PC-3 (cell line): ENCODE data around the gene CAMK4. TPM values are rescaled to one million over a fixed set of nuclear protein-coding genes. Genes with fewer than 3 reads are reported as not detected.

ENCODE experiments used
- ATAC-seq: fragments of 200-7000 bp; cut with Tn5 transposase; 2 replicates; pipeline ENCODE4 v1.9.1; 2020; ENCODE audit warnings: mild to moderate bottlenecking, moderate library complexity
- BruUV-seq: library from RNA; stranded (reverse); fragments of 400-500 nt; replicated peaks from 2 replicates; lab custom pipeline; 2021; lab: Mats Ljungman, UMichigan
- CTCF ChIA-PET: fragments of 300-600 bp; sonication (Branson Sonifier 250); formaldehyde crosslinking; loops from one replicate; lab custom pipeline; 2022; ENCODE audit warnings: antibody characterized with exemption; lab: Charles Lee
- POLR2A ChIA-PET: fragments of 300-600 bp; sonication (Branson Sonifier 250); formaldehyde crosslinking; loops from one replicate; lab custom pipeline; 2022; ENCODE audit warnings: antibody characterized with exemption; ENCODE audit not compliant: unreplicated experiment; lab: Charles Lee
- DNase-seq: peaks from one replicate; pipeline ENCODE4 v3.0.0-alpha.2; 2015
- H2AFZ ChIP-seq: fragments of 300-600 bp; sonication (generic); 2 replicates; pipeline ENCODE4 v1.6.0; 2016; ENCODE audit warnings: antibody characterized with exemption, low read length
- H3F3A ChIP-seq: fragments of 300-600 bp; sonication (generic); one replicate; pipeline ENCODE4 v1.6.0; 2017; ENCODE audit warnings: antibody characterized with exemption, low read length, control low read depth, mild to moderate bottlenecking; ENCODE audit not compliant: unreplicated experiment
- H3K27ac ChIP-seq: fragments of 300-600 bp; sonication (generic); 2 replicates; pipeline ENCODE4 v1.5.1; 2016; ENCODE audit warnings: mild to moderate bottlenecking, low read length
- H3K27me3 ChIP-seq: fragments of 300-600 bp; sonication (generic); 2 replicates; pipeline ENCODE4 v1.6.1; 2016; ENCODE audit warnings: low read length, mixed read lengths
- H3K36me3 ChIP-seq: fragments of 300-600 bp; sonication (generic); 2 replicates; pipeline ENCODE4 v1.6.1; 2016; ENCODE audit warnings: low read depth, mixed run types, low read length, mixed read lengths
- H3K4me1 ChIP-seq: fragments of 300-600 bp; sonication (generic); 2 replicates; pipeline ENCODE4 v1.5.1; 2016; ENCODE audit warnings: low read length; ENCODE audit not compliant: insufficient read depth
- H3K4me2 ChIP-seq: fragments of 300-600 bp; sonication (generic); 2 replicates; pipeline ENCODE4 v1.6.0; 2016; ENCODE audit warnings: low read length
- H3K4me3 ChIP-seq: fragments of 300-600 bp; sonication (generic); 2 replicates; pipeline ENCODE4 v1.5.1; 2016; ENCODE audit warnings: mild to moderate bottlenecking, low read length, mixed read lengths
- H3K79me2 ChIP-seq: fragments of 300-600 bp; sonication (generic); 2 replicates; pipeline ENCODE4 v1.6.1; 2017; ENCODE audit warnings: low read length, mixed read lengths
- H3K9ac ChIP-seq: fragments of 300-600 bp; sonication (generic); 2 replicates; pipeline ENCODE4 v1.6.0; 2016; ENCODE audit warnings: mild to moderate bottlenecking, low read length
- H3K9me2 ChIP-seq: fragments of 300-600 bp; sonication (generic); replicated peaks from 2 replicates; pipeline ENCODE4 v1.6.1; 2016; ENCODE audit warnings: mixed run types, low read length, mixed read lengths
- H3K9me3 ChIP-seq: fragments of 300-600 bp; sonication (generic); 2 replicates; pipeline ENCODE4 v1.6.1; 2016; ENCODE audit warnings: low read length, mixed read lengths
- H4K20me1 ChIP-seq: fragments of 300-600 bp; sonication (generic); 2 replicates; pipeline ENCODE4 v1.6.1; 2016; ENCODE audit warnings: low read length, mixed read lengths
- EZH2 ChIP-seq: fragments of 300-600 bp; sonication (generic); IDR thresholded peaks from one replicate; pipeline ENCODE4 v1.6.1; 2017; ENCODE audit warnings: antibody characterized with exemption, mild to moderate bottlenecking, low read length; ENCODE audit not compliant: unreplicated experiment
- EZH2phosphoT487 ChIP-seq: fragments of 300-600 bp; sonication (generic); IDR thresholded peaks from 2 replicates; pipeline ENCODE4 v1.6.1; 2018; ENCODE audit warnings: mild to moderate bottlenecking, antibody characterized with exemption, low read length, borderline replicate concordance
- intact Hi-C: fragments of 100-400 bp; cut with micrococcal nuclease; formaldehyde crosslinking; loops from 2 replicates; pipeline ENCODE4 v1.9.0; 2023
- total RNA-seq: library from RNA; depleted of rRNA; stranded (reverse); fragments of >200 nt; gene quantifications from 2 replicates; pipeline ENCODE4 v1.2.3, GENCODE V29; 2014
- TF ChIP-seq, protein P1 (sequence below): fragments of 300-600 bp; sonication (generic); conservative IDR thresholded peaks from 2 replicates; pipeline ENCODE4 v1.5.1; 2017; ENCODE audit warnings: antibody characterized with exemption, low read depth, mild to moderate bottlenecking, low read length

CAMK4 gene
- total RNA-seq, 1 experiment from 2014 or later: 0.55 TPM

DNA sequence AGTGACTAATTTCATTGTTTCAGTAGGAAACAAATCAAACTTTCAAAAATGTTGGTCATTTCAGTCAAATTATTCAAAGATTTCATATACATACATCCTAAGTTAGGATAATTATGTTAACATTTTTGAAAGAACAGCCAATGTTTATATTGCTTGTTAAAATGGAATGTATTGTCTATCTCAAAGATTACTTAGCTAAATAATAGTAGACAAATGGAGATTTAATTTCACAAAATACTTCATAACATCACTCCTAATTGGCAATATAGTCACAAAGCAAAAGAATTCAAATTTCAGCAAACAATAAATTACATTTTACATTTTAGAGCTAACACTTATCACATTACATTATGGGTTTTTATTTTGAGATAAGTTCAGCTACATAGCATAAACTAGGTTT, 262.7 kb downstream of the CAMK4 start:
- Histone ChIP-seq H3K4me2 (no peak overlapping the region), H3K9me2 (no peaks in the 10 kb centered on the region), H3K4me3 (no peak overlapping the region), H4K20me1 (no peaks in the 10 kb centered on the region), H2AFZ (no peak overlapping the region), H3K9ac (no peak overlapping the region), H3K9me3 (no peaks in the 10 kb centered on the region), H3F3A (no peaks in the 10 kb centered on the region), H3K4me1 (no peaks in the 10 kb centered on the region), H3K27me3 (no peaks in the 10 kb centered on the region), H3K79me2 (no peaks in the 10 kb centered on the region), H3K36me3 (no peaks in the 10 kb centered on the region), H3K27ac (no peak overlapping the region)
- ChIA-PET POLR2A (no interaction called here), CTCF (no interaction called here)
- TF ChIP-seq, protein P1, sequence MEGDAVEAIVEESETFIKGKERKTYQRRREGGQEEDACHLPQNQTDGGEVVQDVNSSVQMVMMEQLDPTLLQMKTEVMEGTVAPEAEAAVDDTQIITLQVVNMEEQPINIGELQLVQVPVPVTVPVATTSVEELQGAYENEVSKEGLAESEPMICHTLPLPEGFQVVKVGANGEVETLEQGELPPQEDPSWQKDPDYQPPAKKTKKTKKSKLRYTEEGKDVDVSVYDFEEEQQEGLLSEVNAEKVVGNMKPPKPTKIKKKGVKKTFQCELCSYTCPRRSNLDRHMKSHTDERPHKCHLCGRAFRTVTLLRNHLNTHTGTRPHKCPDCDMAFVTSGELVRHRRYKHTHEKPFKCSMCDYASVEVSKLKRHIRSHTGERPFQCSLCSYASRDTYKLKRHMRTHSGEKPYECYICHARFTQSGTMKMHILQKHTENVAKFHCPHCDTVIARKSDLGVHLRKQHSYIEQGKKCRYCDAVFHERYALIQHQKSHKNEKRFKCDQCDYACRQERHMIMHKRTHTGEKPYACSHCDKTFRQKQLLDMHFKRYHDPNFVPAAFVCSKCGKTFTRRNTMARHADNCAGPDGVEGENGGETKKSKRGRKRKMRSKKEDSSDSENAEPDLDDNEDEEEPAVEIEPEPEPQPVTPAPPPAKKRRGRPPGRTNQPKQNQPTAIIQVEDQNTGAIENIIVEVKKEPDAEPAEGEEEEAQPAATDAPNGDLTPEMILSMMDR: no peak
- TF ChIP-seq EZH2phosphoT487: no peak
- no peak for TF ChIP-seq EZH2
- BruUV-seq: no TSS peak
- intact Hi-C loops: no loop called here
- ATAC-seq (no peak), DNase-seq (no peak)

DNA sequence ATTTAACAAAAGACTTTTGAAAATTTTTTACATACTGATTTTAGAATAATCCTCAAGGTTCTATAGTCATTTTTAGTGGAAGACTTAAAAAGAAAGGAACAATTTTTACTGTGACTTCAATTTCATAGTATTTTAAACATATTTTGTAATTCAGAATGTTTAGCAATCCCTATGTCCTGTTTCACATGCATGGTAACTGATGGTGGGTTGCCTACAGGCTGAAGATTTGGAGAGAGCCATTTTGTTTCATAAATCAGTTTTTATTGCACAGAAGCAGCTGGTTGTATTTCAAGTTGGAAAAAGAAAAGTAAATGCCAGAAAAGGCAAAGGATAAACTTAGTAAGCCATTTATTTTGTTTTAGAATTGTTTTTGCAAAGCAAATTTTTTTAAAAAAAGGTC, 264.2 kb downstream of the CAMK4 start:
- H3K9me2 ChIP-seq: no peaks in the 10 kb centered on the region
- ATAC-seq: no peak
- ChIA-PET POLR2A (no interaction called here), CTCF (interaction anchor here (0.7 kb wide), 1 partner anchor 49 kb away, joined by 3 read pairs; no protein-coding TSS in a partner anchor)
- TF ChIP-seq EZH2phosphoT487: no peak
- no peak for TF ChIP-seq EZH2
- TF ChIP-seq, protein P1: no peak
- H3F3A ChIP-seq: no peaks in the 10 kb centered on the region
- no peaks in the 10 kb centered on the region for H3K79me2 ChIP-seq
- H3K9ac ChIP-seq: no peak overlapping the region
- H3K4me1 ChIP-seq: no peaks in the 10 kb centered on the region
- H3K4me2 ChIP-seq: no peak overlapping the region
- no peaks in the 10 kb centered on the region for H4K20me1 ChIP-seq
- no peak overlapping the region for H3K4me3 ChIP-seq
- no TSS peak for BruUV-seq
- intact Hi-C loops: no loop called here
- no peak overlapping the region for H3K27ac ChIP-seq
- H3K36me3 ChIP-seq: no peaks in the 10 kb centered on the region
- no peak overlapping the region for H2AFZ ChIP-seq
- DNase-seq: no peak
- H3K27me3 ChIP-seq: no peaks in the 10 kb centered on the region
- no peaks in the 10 kb centered on the region for H3K9me3 ChIP-seq

GRCh38 chr5:111493031-111493430, 268.8 kb downstream of the CAMK4 start:
- Histone ChIP-seq H3F3A (no peaks in the 10 kb centered on the region), H3K36me3 (no peaks in the 10 kb centered on the region), H3K9ac (no peak overlapping the region), H3K4me2 (no peak overlapping the region), H2AFZ (no peak overlapping the region), H3K79me2 (no peaks in the 10 kb centered on the region), H3K27me3 (no peaks in the 10 kb centered on the region), H3K27ac (no peak overlapping the region), H3K9me2 (no peaks in the 10 kb centered on the region), H3K9me3 (no peaks in the 10 kb centered on the region), H3K4me1 (no peaks in the 10 kb centered on the region), H4K20me1 (no peaks in the 10 kb centered on the region), H3K4me3 (no peak overlapping the region)
- intact Hi-C loops: no loop called here
- BruUV-seq: no TSS peak
- no peak for TF ChIP-seq EZH2phosphoT487
- TF ChIP-seq, protein P1: no peak
- no peak for TF ChIP-seq EZH2
- no peak for DNase-seq
- ATAC-seq: no peak
- ChIA-PET POLR2A (no interaction called here), CTCF (no interaction called here)
